WTC11 (cell line): Measurements from ENCODE around the gene SCAF8. TPM values are rescaled to one million over a fixed set of nuclear protein-coding genes. Genes with fewer than 3 reads are reported as not detected.

Source experiments
- ATAC-seq: fragments of 200-7000 bp; cut with Tn5 transposase; 2 replicates; pipeline ENCODE4 v1.10.0; 2021; ENCODE audit warnings: mild to moderate bottlenecking, moderate library complexity
- CTCF ChIA-PET: fragments of 300-600 bp; sonication (Branson Sonifier 250); formaldehyde crosslinking; loops from one replicate; lab custom pipeline; 2021; ENCODE audit warnings: antibody characterized with exemption; lab: Charles Lee
- POLR2A ChIA-PET: fragments of 350-600 bp; sonication (Branson Sonifier 250); formaldehyde crosslinking; loops from one replicate; lab custom pipeline; 2021; ENCODE audit warnings: antibody characterized with exemption; lab: Charles Lee
- DNase-seq: peaks from one replicate; pipeline ENCODE4 v3.0.0; 2021; ENCODE audit warnings: low spot score
- H3K27ac Mint-ChIP-seq: 2 replicates; pipeline ENCODE4 v1.8.0; 2021; ENCODE audit warnings: mixed read lengths
- H3K27me3 Mint-ChIP-seq: 2 replicates; pipeline ENCODE4 v1.8.0; 2021; ENCODE audit warnings: low read depth, mild to moderate bottlenecking, moderate library complexity, mixed read lengths
- H3K36me3 Mint-ChIP-seq: 2 replicates; pipeline ENCODE4 v1.8.0; 2021; ENCODE audit warnings: mixed read lengths
- H3K4me1 Mint-ChIP-seq: 2 replicates; pipeline ENCODE4 v1.8.0; 2022; ENCODE audit warnings: mixed read lengths
- H3K4me3 Mint-ChIP-seq: 2 replicates; pipeline ENCODE4 v1.8.0; 2021; ENCODE audit warnings: mild to moderate bottlenecking, moderate library complexity, mixed read lengths
- H3K9me3 Mint-ChIP-seq: 2 replicates; pipeline ENCODE4 v1.8.0; 2021; ENCODE audit warnings: mixed read lengths
- ATF1 ChIP-seq: sonication (generic); formaldehyde crosslinking; IDR thresholded peaks from 2 replicates; pipeline ENCODE4 v1.8.1; 2023; ENCODE audit warnings: mild to moderate bottlenecking, moderate library complexity, missing genetic modification reagents
- ESRRA ChIP-seq: sonication (generic); formaldehyde crosslinking; IDR thresholded peaks from 2 replicates; pipeline ENCODE4 v1.8.1; 2022; ENCODE audit warnings: mild to moderate bottlenecking, missing genetic modification reagents, borderline replicate concordance
- HMGA2 ChIP-seq: fragments of 250-450 bp; sonication (Bioruptor Pico); IDR thresholded peaks from 2 replicates; pipeline ENCODE4 v1.4.0; 2021; ENCODE audit warnings: mild to moderate bottlenecking, moderate library complexity
- JUN ChIP-seq: sonication (generic); formaldehyde crosslinking; IDR thresholded peaks from 2 replicates; pipeline ENCODE4 v1.8.0; 2023; ENCODE audit warnings: mild to moderate bottlenecking, missing genetic modification reagents
- NFE2L1 ChIP-seq: sonication (generic); formaldehyde crosslinking; IDR thresholded peaks from 2 replicates; pipeline ENCODE4 v1.8.1; 2023; ENCODE audit warnings: missing genetic modification reagents
- NFYB ChIP-seq: sonication (generic); formaldehyde crosslinking; conservative IDR thresholded peaks from 2 replicates; pipeline ENCODE4 v1.8.0; 2022; ENCODE audit warnings: low read depth, missing genetic modification reagents
- NR1H2 ChIP-seq: sonication (generic); formaldehyde crosslinking; IDR thresholded peaks from 2 replicates; pipeline ENCODE4 v1.9.0; 2021; ENCODE audit warnings: mild to moderate bottlenecking, moderate library complexity, missing genetic modification reagents
- OVOL2 ChIP-seq: fragments of 250-450 bp; sonication (Bioruptor Pico); IDR thresholded peaks from 2 replicates; pipeline ENCODE4 v1.9.0; 2021; ENCODE audit warnings: mild to moderate bottlenecking, borderline replicate concordance
- RELA ChIP-seq: sonication (generic); formaldehyde crosslinking; IDR thresholded peaks from 2 replicates; pipeline ENCODE4 v1.8.1; 2022; ENCODE audit warnings: missing genetic modification reagents, mild to moderate bottlenecking, borderline replicate concordance
- RORB ChIP-seq: fragments of 250-450 bp; sonication (Bioruptor Pico); IDR thresholded peaks from 2 replicates; pipeline ENCODE4 v1.9.0; 2021; ENCODE audit warnings: mild to moderate bottlenecking
- SMAD3 ChIP-seq: sonication (generic); formaldehyde crosslinking; IDR thresholded peaks from 2 replicates; pipeline ENCODE4 v1.8.0; 2022; ENCODE audit warnings: missing genetic modification reagents, mild to moderate bottlenecking, borderline replicate concordance
- TEAD1 ChIP-seq: sonication (generic); formaldehyde crosslinking; IDR thresholded peaks from 2 replicates; pipeline ENCODE4 v1.8.0; 2022; ENCODE audit warnings: mild to moderate bottlenecking, missing genetic modification reagents
- TEAD4 ChIP-seq: sonication (generic); formaldehyde crosslinking; IDR thresholded peaks from 2 replicates; pipeline ENCODE4 v1.8.0; 2022; ENCODE audit warnings: mild to moderate bottlenecking, missing genetic modification reagents
- TP53 ChIP-seq: sonication (generic); formaldehyde crosslinking; IDR thresholded peaks from 2 replicates; pipeline ENCODE4 v1.8.1; 2023; ENCODE audit warnings: mild to moderate bottlenecking, missing genetic modification reagents
- ZNF232 ChIP-seq: sonication (generic); formaldehyde crosslinking; IDR thresholded peaks from 2 replicates; pipeline ENCODE4 v1.8.0; 2022; ENCODE audit warnings: mild to moderate bottlenecking, missing genetic modification reagents
- total RNA-seq: library from RNA; stranded (reverse); gene quantifications from 3 replicates; pipeline ENCODE4 v1.2.3, GENCODE V29; 2021
- TF ChIP-seq, protein P1 (sequence below): sonication (generic); formaldehyde crosslinking; IDR thresholded peaks from 2 replicates; pipeline ENCODE4 v1.8.0; 2023; ENCODE audit warnings: mild to moderate bottlenecking, missing genetic modification reagents
- TF ChIP-seq, protein P2 (sequence below): fragments of 250-450 bp; sonication (Bioruptor Pico); IDR thresholded peaks from 2 replicates; pipeline ENCODE4 v2.1.2; 2022; ENCODE audit warnings: mild to moderate bottlenecking, moderate library complexity
- TF ChIP-seq, protein P3 (sequence below): sonication (generic); formaldehyde crosslinking; IDR thresholded peaks from 2 replicates; pipeline ENCODE4 v1.8.0; 2023; ENCODE audit warnings: missing genetic modification reagents, mild to moderate bottlenecking, borderline replicate concordance
- TF ChIP-seq, protein P4 (sequence below): sonication (generic); formaldehyde crosslinking; IDR thresholded peaks from 2 replicates; pipeline ENCODE4 v1.8.1; 2023; ENCODE audit warnings: mild to moderate bottlenecking, missing genetic modification reagents
- TF ChIP-seq, protein P5 (sequence below): sonication (generic); formaldehyde crosslinking; IDR thresholded peaks from 2 replicates; pipeline ENCODE4 v1.8.1; 2022; ENCODE audit warnings: missing genetic modification reagents, borderline replicate concordance
- TF ChIP-seq, protein P6 (sequence below): sonication (generic); formaldehyde crosslinking; IDR thresholded peaks from 2 replicates; pipeline ENCODE4 v1.8.1; 2022; ENCODE audit warnings: low read depth, missing genetic modification reagents, borderline replicate concordance

SCAF8 gene
- total RNA-seq, 1 experiment from 2014 or later, result 40.7 TPM

DNA sequence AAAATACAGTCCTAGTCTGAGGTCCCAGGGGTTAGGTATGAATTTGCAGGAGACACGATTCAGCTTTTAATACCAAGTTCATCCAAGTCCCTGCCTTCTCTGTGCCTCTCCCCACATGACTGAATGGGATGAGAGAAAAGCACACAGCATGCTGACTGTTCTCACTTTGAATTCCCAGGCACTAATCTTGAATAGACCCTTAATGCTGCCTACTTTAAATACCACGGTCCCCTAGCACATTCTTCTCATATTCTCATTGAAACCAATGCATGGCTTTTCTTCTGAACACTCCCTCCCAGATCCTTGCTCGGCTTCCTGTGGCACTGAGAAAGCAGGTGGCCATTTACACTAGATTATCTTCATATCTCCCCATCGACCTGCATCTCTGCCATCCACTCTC is 30.1 kb upstream of the SCAF8 start:
- no peaks in the 10 kb centered on the region for H3K9me3 Mint-ChIP-seq
- POLR2A ChIA-PET, result no interaction called here
- H3K27ac Mint-ChIP-seq, result no peak overlapping the region
- no peak overlapping the region for H3K4me3 Mint-ChIP-seq
- H3K27me3 Mint-ChIP-seq, result no peaks in the 10 kb centered on the region
- no peaks in the 10 kb centered on the region for H3K36me3 Mint-ChIP-seq
- CTCF ChIA-PET, result no interaction called here
- TF ChIP-seq, protein P1, sequence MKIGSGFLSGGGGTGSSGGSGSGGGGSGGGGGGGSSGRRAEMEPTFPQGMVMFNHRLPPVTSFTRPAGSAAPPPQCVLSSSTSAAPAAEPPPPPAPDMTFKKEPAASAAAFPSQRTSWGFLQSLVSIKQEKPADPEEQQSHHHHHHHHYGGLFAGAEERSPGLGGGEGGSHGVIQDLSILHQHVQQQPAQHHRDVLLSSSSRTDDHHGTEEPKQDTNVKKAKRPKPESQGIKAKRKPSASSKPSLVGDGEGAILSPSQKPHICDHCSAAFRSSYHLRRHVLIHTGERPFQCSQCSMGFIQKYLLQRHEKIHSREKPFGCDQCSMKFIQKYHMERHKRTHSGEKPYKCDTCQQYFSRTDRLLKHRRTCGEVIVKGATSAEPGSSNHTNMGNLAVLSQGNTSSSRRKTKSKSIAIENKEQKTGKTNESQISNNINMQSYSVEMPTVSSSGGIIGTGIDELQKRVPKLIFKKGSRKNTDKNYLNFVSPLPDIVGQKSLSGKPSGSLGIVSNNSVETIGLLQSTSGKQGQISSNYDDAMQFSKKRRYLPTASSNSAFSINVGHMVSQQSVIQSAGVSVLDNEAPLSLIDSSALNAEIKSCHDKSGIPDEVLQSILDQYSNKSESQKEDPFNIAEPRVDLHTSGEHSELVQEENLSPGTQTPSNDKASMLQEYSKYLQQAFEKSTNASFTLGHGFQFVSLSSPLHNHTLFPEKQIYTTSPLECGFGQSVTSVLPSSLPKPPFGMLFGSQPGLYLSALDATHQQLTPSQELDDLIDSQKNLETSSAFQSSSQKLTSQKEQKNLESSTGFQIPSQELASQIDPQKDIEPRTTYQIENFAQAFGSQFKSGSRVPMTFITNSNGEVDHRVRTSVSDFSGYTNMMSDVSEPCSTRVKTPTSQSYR (CRISPR knock-in tag), result no peak
- TF ChIP-seq TP53 (no peak), ESRRA (CRISPR knock-in tag) (no peak), TEAD1 (no peak), TEAD4 (no peak)
- TF ChIP-seq, protein P2, sequence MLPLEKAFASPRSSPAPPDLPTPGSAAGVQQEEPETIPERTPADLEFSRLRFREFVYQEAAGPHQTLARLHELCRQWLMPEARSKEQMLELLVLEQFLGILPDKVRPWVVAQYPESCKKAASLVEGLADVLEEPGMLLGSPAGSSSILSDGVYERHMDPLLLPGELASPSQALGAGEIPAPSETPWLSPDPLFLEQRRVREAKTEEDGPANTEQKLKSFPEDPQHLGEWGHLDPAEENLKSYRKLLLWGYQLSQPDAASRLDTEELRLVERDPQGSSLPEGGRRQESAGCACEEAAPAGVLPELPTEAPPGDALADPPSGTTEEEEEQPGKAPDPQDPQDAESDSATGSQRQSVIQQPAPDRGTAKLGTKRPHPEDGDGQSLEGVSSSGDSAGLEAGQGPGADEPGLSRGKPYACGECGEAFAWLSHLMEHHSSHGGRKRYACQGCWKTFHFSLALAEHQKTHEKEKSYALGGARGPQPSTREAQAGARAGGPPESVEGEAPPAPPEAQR (CRISPR knock-in tag), result no peak
- DNase-seq, result no peak
- ATAC-seq, result peak; percentile 47
- peaks cover 9% of the 10 kb centered on the region; the same call in 1 of the 2 replicates for H3K4me1 Mint-ChIP-seq

DNA sequence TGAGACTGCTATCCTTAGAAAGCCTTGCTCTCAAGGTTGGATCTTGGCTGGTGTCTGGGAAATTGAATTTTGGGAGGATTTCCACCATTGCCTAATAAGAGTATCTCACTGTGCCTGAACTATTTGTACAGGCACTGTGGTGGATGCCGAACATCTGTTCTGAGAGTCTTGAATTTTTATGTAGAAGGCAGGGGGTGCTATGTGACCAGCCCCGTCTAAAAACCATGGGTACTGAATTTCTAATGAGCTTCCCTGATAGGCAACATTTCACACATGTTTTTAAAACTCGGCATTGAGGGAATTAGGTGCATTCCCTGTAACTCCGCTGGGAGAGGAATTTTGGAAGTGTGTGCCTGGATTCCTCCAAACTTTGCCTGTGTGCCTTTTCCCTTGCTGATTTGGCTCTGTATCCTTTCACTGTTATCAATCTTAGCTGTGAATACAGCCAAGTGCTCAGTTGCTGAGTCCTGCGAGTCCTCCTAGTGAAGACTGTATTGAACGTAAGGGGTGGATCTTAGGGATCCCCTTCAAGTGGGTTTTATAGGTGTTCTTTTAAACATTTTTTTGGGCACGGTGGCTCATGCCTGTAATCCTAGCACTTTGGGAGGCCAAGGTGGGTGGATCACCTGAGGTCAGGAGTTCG is 27.6 kb upstream of the SCAF8 start:
- no peak for DNase-seq
- H3K4me3 Mint-ChIP-seq, result no peak overlapping the region
- no peaks in the 10 kb centered on the region for H3K9me3 Mint-ChIP-seq
- H3K27me3 Mint-ChIP-seq, result no peaks in the 10 kb centered on the region
- ChIA-PET POLR2A (interaction anchor here (0.5 kb wide), 1 partner anchor 31 kb away, joined by 7 read pairs; no protein-coding TSS in a partner anchor), CTCF (interaction anchor here (0.6 to 1.2 kb wide), 2 partner anchors 30 to 100 kb away, joined by 4 to 6 read pairs; no protein-coding TSS in a partner anchor)
- H3K27ac Mint-ChIP-seq, result no peak overlapping the region
- no peaks in the 10 kb centered on the region for H3K36me3 Mint-ChIP-seq
- H3K4me1 Mint-ChIP-seq, result peaks cover 9% of the 10 kb centered on the region; the same call in 1 of the 2 replicates
- no peak for ATAC-seq
- TF ChIP-seq RELA (CRISPR knock-in tag) (no peak), JUN (no peak), NR1H2 (no peak), SMAD3 (no peak), RORB (CRISPR knock-in tag) (no peak), NFE2L1 (CRISPR knock-in tag) (no peak), OVOL2 (CRISPR knock-in tag) (no peak), ATF1 (CRISPR knock-in tag) (no peak), NFYB (no peak), ZNF232 (CRISPR knock-in tag) (no peak), HMGA2 (CRISPR knock-in tag) (no peak)
- TF ChIP-seq, protein P3, sequence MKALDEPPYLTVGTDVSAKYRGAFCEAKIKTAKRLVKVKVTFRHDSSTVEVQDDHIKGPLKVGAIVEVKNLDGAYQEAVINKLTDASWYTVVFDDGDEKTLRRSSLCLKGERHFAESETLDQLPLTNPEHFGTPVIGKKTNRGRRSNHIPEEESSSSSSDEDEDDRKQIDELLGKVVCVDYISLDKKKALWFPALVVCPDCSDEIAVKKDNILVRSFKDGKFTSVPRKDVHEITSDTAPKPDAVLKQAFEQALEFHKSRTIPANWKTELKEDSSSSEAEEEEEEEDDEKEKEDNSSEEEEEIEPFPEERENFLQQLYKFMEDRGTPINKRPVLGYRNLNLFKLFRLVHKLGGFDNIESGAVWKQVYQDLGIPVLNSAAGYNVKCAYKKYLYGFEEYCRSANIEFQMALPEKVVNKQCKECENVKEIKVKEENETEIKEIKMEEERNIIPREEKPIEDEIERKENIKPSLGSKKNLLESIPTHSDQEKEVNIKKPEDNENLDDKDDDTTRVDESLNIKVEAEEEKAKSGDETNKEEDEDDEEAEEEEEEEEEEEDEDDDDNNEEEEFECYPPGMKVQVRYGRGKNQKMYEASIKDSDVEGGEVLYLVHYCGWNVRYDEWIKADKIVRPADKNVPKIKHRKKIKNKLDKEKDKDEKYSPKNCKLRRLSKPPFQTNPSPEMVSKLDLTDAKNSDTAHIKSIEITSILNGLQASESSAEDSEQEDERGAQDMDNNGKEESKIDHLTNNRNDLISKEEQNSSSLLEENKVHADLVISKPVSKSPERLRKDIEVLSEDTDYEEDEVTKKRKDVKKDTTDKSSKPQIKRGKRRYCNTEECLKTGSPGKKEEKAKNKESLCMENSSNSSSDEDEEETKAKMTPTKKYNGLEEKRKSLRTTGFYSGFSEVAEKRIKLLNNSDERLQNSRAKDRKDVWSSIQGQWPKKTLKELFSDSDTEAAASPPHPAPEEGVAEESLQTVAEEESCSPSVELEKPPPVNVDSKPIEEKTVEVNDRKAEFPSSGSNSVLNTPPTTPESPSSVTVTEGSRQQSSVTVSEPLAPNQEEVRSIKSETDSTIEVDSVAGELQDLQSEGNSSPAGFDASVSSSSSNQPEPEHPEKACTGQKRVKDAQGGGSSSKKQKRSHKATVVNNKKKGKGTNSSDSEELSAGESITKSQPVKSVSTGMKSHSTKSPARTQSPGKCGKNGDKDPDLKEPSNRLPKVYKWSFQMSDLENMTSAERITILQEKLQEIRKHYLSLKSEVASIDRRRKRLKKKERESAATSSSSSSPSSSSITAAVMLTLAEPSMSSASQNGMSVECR (CRISPR knock-in tag), result no peak
- TF ChIP-seq, protein P4, sequence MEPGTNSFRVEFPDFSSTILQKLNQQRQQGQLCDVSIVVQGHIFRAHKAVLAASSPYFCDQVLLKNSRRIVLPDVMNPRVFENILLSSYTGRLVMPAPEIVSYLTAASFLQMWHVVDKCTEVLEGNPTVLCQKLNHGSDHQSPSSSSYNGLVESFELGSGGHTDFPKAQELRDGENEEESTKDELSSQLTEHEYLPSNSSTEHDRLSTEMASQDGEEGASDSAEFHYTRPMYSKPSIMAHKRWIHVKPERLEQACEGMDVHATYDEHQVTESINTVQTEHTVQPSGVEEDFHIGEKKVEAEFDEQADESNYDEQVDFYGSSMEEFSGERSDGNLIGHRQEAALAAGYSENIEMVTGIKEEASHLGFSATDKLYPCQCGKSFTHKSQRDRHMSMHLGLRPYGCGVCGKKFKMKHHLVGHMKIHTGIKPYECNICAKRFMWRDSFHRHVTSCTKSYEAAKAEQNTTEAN, result no peak
- TF ChIP-seq, protein P5, sequence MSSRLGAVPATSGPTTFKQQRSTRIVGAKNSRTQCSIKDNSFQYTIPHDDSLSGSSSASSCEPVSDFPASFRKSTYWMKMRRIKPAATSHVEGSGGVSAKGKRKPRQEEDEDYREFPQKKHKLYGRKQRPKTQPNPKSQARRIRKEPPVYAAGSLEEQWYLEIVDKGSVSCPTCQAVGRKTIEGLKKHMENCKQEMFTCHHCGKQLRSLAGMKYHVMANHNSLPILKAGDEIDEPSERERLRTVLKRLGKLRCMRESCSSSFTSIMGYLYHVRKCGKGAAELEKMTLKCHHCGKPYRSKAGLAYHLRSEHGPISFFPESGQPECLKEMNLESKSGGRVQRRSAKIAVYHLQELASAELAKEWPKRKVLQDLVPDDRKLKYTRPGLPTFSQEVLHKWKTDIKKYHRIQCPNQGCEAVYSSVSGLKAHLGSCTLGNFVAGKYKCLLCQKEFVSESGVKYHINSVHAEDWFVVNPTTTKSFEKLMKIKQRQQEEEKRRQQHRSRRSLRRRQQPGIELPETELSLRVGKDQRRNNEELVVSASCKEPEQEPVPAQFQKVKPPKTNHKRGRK (CRISPR knock-in tag), result no peak
- TF ChIP-seq, protein P6, sequence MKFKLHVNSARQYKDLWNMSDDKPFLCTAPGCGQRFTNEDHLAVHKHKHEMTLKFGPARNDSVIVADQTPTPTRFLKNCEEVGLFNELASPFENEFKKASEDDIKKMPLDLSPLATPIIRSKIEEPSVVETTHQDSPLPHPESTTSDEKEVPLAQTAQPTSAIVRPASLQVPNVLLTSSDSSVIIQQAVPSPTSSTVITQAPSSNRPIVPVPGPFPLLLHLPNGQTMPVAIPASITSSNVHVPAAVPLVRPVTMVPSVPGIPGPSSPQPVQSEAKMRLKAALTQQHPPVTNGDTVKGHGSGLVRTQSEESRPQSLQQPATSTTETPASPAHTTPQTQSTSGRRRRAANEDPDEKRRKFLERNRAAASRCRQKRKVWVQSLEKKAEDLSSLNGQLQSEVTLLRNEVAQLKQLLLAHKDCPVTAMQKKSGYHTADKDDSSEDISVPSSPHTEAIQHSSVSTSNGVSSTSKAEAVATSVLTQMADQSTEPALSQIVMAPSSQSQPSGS (CRISPR knock-in tag), result no peak
- TF ChIP-seq, protein P2 (CRISPR knock-in tag), result no peak
